GM06990 (cell line): ENCODE measurements around the gene GSDME.

Experiments
- DNase-seq: peaks from one replicate; pipeline ENCODE4 v3.0.0-alpha.2; 2011; ENCODE audit not compliant: insufficient read length; ENCODE audit errors: extremely low read depth
- H3K27me3 ChIP-seq: replicated peaks from 2 replicates; pipeline ENCODE4 v1.6.0; 2011; ENCODE audit warnings: low read length; ENCODE audit not compliant: control insufficient read depth, insufficient read depth
- H3K36me3 ChIP-seq: 2 replicates; pipeline ENCODE4 v1.5.1; 2011; ENCODE audit warnings: low read length; ENCODE audit not compliant: control insufficient read depth, insufficient read depth
- H3K4me3 ChIP-seq: replicated peaks from 2 replicates; pipeline ENCODE4 v1.5.1; 2011; ENCODE audit warnings: low read depth, mild to moderate bottlenecking, control low read depth, low read length
- TF ChIP-seq, protein P1 (sequence below): IDR thresholded peaks from 2 replicates; pipeline ENCODE4 v1.5.1; 2011; ENCODE audit warnings: low read length, control low read depth, mild to moderate bottlenecking, inconsistent platforms; ENCODE audit not compliant: insufficient read depth, poor library complexity, severe bottlenecking

The GSDME gene

DNA sequence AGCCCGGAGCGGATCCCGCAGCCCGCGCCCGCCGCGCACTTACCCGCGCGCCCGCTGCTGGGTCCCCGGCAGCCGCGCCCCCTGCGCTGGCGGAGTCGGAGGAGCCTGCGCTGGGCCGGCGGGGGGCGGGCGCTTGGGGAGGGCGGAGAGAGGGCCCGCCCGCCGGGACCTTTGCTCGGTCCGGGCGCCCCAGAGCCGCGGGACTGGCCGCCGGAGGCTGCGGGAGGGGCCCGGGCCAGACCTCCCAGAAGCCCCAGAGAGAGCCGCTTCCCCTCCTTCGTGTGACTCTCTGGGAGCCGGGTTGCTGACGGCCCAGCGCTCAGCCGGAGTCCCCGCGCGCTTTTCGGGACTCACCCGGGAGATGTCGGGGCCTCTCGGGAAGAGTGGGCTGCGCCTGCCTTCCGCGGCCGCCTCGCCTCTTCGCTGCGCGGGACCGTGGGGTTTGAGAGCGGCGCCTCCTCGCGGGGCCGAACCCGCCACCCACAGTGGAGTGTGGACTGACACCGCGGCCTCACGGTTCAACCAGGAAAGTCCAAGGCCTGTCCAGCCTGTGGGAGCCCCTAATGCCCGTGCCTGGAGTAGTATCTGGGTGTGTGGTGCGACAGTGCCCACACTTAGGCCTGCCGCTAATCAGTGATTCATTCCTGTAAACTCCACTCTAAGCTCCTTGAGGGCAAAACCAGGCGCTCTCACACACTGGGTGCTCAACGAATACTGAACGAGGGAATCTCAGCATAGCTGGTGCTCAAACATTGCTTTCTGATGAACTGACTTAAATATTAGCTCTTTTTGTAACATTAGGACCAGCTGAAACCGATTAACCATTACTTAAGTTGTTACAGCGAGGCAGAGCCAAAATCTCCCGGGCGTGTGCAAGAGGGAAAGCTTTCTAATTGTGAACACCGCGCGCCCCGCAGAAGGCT, at the start of gene GSDME:
TSS of gene GSDME (minus strand) at position 112 of the 923 bp plus-strand sequence. CDS start 7,690 bp downstream, outside the sequence.
- H3K27me3 ChIP-seq, result no peaks in the 10 kb centered on the region
- no peaks in the 10 kb centered on the region for H3K36me3 ChIP-seq
- peak within 1 kb of the TSS; percentile 93 for H3K4me3 ChIP-seq
- DNase-seq, result peak; percentile 80
- TF ChIP-seq, protein P1, sequence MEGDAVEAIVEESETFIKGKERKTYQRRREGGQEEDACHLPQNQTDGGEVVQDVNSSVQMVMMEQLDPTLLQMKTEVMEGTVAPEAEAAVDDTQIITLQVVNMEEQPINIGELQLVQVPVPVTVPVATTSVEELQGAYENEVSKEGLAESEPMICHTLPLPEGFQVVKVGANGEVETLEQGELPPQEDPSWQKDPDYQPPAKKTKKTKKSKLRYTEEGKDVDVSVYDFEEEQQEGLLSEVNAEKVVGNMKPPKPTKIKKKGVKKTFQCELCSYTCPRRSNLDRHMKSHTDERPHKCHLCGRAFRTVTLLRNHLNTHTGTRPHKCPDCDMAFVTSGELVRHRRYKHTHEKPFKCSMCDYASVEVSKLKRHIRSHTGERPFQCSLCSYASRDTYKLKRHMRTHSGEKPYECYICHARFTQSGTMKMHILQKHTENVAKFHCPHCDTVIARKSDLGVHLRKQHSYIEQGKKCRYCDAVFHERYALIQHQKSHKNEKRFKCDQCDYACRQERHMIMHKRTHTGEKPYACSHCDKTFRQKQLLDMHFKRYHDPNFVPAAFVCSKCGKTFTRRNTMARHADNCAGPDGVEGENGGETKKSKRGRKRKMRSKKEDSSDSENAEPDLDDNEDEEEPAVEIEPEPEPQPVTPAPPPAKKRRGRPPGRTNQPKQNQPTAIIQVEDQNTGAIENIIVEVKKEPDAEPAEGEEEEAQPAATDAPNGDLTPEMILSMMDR, result no peak

DNA sequence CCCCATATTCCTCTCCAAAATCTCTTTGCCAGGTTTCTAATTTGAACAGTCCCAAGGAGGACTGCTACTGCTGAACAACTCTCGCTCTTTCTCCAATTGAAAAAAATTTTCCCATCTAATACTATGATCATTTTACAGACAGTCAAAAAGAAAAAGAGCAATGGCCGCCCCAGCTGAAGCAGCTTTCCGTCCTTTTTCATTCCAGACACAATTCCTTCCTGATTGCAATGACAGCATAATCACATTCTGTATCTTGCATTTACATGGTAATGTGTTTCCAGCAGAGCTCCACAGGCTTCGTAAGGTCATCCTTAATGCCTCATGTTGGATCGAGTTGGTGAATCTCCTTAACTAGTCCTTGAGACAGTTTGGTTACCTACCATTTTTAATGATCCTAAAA, 45.0 kb upstream of the GSDME start:
- Histone ChIP-seq H3K36me3 (peaks cover 4% of the 10 kb centered on the region; the same call in 1 of the 2 replicates), H3K4me3 (no peak overlapping the region)

DNA sequence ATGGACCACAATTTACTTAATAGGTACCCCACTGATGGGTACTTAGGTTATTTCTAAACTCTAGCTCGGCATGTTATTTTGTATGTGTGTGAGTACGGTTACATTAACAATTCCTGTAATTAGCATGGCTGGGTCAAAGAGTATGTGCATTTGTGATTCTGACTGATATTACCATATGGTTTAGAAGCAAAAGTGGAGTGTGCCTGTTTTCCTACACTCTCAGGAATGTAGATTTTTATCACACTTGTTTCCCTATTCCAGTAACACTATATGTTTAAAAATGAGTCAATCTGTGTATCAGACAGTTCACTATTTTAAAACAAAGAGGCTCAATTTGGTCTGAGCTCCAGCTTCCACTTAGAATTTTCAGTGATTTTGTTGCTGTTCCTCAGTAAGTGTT, 44.6 kb upstream of the GSDME start:
- no peak for DNase-seq
- TF ChIP-seq, protein P1, result no peak
- no peaks in the 10 kb centered on the region for H3K27me3 ChIP-seq
- peaks cover 4% of the 10 kb centered on the region; the same call in 1 of the 2 replicates for H3K36me3 ChIP-seq
- no peak overlapping the region for H3K4me3 ChIP-seq

More for the DNA sequence above, 45.0 kb upstream of the GSDME start:
- DNase-seq, result no peak
- no peaks in the 10 kb centered on the region for H3K27me3 ChIP-seq
- TF ChIP-seq, protein P1, result no peak

GRCh38 chr7:24800667-24801066, 43.4 kb upstream of the GSDME start:
- DNase-seq, result no peak
- Histone ChIP-seq H3K4me3 (no peak overlapping the region), H3K27me3 (no peaks in the 10 kb centered on the region), H3K36me3 (peaks cover 4% of the 10 kb centered on the region; the same call in 1 of the 2 replicates)
- TF ChIP-seq, protein P1, result no peak

GRCh38 chr7:24800073-24800472, 42.8 kb upstream of the GSDME start:
- Histone ChIP-seq H3K4me3 (no peak overlapping the region), H3K36me3 (peaks cover 4% of the 10 kb centered on the region; the same call in 1 of the 2 replicates), H3K27me3 (no peaks in the 10 kb centered on the region)
- TF ChIP-seq, protein P1, result no peak
- no peak for DNase-seq
